GM21737 (cell line): ENCODE measurements around the gene CDC16.
"Not testable (repeated sequence)": the region's sequence is repeated elsewhere in the genome, so short reads cannot be mapped to it uniquely, and the experiment has no call there.

ENCODE experiments used
- ATAC-seq: cut with Tn5 transposase; IDR thresholded peaks from one replicate; pipeline ENCODE4 v1.9.1; 2021; ENCODE audit warnings: mild to moderate bottlenecking, moderate library complexity; ENCODE audit not compliant: unreplicated experiment

The CDC16 gene, protein sequence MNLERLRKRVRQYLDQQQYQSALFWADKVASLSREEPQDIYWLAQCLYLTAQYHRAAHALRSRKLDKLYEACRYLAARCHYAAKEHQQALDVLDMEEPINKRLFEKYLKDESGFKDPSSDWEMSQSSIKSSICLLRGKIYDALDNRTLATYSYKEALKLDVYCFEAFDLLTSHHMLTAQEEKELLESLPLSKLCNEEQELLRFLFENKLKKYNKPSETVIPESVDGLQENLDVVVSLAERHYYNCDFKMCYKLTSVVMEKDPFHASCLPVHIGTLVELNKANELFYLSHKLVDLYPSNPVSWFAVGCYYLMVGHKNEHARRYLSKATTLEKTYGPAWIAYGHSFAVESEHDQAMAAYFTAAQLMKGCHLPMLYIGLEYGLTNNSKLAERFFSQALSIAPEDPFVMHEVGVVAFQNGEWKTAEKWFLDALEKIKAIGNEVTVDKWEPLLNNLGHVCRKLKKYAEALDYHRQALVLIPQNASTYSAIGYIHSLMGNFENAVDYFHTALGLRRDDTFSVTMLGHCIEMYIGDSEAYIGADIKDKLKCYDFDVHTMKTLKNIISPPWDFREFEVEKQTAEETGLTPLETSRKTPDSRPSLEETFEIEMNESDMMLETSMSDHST

DNA sequence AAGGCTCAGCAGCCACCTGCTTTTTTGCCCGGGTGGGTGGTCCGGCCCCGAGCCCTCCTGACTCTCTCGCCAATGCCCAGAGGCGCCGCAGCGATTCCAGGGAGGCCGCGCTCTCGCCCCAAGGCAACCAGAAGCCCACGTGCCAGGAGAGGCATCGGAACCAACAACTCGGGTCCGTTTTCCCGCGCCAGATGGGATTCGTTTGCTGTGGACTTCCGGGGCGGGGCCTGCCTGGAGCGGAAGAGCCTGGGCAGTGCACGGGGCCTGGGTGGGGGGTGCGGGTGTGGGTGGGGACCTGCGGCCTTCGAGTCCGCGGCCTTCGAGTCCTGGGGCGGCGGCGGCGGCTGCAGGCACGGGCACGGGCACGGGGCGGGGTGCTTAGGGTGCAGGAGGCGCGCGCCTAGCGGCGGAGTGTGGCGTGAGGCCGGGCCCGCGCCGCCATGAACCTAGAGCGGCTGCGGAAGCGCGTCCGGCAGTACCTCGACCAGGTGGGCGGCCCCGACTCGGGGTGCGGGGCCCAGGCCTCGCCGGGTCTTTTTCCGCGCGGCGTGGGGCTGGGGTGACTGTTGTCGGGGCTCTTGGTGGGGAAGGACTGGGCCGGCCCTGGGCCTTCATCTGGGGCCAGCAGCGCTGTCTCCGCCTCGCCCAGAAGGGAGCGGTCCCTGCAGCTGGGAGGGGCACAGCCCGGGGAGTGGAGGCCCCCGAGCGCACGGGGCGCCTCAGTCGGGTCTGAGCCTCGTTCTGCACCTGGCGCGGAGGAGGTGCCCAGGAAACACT lies at the start of gene CDC16:
Gene CDC16 (plus strand): TSS at position 253 of the 777 bp plus-strand sequence. CDS start 188 bp downstream, at position 441.
- peak; percentile 91 for ATAC-seq

DNA sequence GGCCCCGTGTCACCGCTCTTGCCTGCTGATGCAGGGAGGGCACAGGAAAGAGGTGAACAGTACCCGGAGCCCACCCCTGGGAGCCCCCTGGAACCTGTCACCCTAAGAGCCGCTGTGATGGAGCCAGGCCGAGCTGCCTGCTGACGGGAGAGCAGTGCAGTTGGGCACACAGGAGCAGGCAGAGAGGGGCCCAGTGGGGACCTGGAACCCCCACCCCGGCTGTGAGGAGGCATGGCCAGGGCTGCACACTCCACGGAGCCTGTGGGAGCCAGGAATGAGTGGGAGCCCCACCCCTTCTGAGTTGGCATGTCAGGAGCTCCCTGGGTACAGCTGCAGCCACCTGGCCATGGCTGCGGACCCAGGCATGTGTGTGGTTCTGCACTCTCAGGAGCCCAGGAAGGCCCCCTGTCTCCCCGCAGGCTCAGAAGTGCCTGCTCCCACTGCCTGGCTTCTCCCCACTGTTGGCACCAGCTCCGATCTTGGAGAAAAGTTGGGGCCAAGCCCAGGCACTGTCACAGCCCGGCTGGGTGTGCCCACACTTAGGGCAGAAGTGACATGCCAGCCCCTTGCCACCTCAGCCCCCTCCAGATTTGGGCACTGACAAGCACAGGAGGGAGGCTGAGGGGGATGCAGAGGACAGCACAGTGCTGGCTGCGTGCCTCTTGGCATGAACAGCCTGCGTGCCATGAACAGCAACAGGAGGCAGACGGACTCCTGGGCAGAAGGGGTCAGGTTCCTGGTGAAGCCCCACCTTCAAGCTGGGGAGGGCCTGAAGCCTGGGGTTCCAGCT lies 49.3 kb upstream of the CDC16 start:
- ATAC-seq, result no peak

DNA sequence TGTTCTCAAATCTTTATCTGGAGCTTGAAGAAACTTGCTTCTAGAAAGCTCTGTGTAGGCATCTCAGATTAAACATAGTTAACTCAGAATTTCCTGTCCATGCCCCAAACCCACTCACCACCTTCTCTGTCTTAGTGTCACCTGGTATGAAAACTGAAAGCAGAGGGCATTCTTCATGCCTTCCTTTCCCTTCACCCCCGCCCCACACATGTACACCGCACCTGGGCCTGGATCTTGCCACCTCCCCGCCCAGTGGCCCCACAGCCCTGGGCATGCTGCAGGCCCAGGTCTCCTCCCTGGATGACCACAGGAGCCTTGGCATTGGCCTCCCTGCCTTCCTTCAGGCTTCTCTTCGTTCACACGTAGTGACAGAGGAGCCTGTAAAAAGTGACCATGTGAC lies 39.8 kb upstream of the CDC16 start:
- ATAC-seq, result no peak

DNA sequence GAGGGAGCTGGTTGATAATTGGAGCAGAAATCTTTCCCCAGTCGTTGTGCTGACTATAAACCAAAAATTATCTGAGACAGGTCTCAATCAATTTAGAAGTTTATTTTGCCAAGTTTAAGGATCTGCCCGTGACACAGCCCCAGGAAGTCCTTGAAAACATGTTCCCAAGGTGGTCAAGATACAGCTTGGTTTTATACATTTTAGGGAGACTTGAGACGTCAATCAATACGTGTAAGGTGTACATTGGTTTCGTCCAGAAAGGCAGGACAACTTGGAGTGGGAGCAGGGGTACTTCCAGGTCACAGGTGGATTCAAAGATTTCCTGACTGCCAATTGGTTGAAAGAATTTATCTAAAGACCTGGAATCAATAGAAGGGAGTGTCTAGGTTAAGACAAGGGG lies 38.1 kb upstream of the CDC16 start:
- no peak for ATAC-seq

DNA sequence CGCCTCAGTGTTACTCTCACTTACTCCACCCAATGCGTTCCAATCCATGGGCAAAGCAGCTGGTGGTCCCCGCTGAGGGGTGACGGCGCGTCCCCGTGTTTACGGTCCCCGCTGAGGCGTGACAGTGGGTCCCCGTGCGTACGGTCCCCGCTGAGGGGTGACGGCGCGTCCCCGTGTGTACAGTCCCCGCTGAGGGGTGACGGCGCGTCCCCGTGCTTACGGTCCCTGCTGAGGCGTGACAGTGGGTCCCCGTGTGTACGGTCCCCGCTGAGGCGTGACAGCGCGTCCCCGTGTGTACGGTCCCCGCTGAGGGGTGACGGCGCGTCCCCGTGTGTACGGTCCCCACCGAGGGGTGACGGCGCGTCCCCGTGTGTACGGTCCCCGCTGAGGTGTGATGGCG lies 36.1 kb upstream of the CDC16 start:
- no peak for ATAC-seq

DNA sequence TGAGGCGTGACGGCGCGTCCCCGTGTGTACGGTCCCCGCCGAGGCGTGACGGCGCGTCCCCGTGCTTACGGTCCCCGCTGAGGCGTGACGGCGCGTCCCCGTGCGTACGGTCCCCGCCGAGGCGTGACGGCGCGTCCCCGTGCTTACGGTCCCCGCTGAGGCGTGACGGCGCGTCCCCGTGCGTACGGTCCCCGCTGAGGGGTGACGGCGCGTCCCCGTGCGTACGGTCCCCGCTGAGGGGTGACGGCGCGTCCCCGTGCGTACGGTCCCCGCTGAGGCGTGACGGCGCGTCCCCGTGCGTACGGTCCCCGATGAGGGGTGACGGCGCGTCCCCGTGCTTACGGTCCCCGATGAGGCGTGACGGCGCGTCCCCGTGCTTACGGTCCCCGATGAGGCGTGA lies 35.2 kb upstream of the CDC16 start:
- not testable (repeated sequence) for ATAC-seq

DNA sequence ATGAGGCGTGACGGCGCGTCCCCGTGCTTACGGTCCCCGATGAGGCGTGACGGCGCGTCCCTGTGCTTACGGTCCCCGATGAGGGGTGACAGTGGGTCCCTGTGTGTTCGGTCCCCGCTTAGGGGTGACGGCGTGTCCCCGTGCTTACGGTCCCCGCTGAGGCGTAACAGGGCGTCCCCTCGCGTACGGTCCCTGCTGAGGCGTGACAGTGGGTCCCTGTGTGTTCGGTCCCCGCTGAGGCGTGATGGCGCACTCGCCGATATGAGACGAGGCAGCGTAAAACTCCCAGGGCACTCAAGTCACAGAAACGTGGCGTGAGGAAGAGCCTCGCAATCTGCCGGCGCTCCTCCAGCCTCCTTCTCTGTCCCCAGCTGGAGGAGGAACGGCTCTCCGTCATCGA lies 34.7 kb upstream of the CDC16 start:
- no peak for ATAC-seq

DNA sequence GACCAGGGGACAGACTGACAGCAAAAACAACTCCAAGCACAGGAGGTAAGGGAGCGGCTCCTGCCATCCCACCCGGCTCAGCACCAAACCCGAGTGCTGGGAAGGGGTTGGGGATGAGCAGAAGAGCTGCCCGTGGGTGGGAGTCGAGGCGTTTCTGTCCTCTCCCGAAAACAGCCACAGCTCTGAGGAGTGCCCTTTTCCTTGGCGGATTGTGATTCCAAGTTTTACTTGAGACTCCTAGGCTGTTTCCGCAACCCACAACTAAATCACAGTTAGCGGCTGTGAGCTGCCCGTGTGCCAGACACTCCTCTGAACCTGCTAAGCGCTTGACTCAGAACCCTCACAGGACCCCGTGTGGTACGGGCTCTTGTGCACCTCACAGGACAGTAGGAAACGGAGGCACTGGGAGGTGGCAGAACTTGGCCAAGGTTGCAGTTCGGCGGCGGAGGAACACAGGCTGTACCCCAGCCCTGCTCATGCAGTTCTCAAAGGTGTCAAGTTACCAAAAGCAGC lies 34.2 kb upstream of the CDC16 start:
- ATAC-seq, result no peak

DNA sequence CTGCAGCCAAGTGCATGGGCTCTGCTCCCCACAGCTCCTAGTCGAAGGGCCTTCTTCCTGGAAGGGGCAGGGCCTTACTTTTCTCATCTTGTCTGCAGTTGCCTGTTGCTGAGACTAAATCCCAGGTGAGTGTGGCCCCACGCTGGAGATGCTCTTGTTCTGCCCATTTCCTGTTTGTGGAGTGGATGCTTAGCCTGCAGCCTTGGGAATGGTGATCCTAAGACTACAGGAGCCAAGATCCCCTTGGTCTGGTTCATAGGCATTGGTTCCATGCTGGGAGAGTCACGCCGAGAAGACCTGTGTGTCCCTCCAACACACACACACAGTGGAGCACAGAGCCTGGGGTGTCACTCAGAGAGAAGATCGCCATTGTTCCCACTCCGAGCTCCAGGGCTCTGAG lies 32.1 kb upstream of the CDC16 start:
- ATAC-seq, result no peak

DNA sequence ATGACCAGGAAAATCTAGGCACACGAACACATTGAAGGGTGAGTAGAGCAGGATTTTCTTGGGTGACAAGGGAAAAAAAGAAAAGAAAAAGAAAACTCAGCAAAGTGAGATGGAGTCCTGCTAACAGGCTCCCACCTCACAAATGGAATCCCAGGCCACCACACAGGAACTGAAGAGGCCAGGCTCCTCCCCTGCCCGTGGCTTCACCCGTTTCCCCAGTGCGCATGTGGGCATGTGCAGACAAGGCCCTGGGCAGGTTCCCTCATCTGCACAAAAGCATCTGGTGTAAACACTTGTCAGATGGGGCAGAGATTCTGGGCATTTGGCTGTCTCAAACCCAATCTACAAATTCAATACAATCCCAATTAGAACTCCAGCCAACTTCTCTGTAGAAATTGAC lies 31.2 kb upstream of the CDC16 start:
- ATAC-seq, result no peak

DNA sequence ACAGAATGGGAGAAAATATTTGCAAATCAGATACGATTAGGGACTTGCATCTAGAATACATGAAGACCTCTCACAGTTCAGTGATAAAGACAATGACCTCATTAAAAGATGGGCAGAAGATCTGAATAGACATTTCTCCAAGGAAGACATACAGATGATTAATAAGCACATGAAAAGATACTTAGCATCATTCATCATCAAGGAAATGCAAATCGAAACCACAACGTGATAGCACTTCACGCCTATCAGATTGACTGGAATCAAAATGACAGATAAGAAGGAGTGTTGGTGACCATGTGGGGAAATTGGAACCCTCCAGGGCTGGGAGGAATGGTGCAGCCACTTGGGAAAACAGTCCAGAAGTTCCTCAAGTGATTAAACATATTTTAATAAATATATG lies 29.8 kb upstream of the CDC16 start:
- no peak for ATAC-seq

DNA sequence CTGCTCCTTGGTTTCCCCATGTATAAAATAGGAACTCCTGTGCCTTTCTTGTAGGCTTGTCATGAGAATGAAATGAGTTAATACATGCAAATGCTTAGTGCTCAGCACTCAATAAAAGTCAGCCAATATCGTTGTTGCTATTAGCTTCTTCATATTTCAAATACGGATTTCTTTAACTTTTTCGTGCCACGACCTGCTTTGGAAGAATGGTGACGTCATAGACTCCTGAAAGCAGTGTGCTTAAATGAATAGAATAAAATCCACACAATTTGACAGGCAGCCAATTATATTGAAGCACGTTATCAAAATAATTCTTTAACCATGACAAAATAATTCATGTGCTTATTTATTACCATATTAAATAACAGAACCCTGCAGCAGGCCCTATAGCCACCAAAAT lies 26.6 kb upstream of the CDC16 start:
- ATAC-seq, result no peak

DNA sequence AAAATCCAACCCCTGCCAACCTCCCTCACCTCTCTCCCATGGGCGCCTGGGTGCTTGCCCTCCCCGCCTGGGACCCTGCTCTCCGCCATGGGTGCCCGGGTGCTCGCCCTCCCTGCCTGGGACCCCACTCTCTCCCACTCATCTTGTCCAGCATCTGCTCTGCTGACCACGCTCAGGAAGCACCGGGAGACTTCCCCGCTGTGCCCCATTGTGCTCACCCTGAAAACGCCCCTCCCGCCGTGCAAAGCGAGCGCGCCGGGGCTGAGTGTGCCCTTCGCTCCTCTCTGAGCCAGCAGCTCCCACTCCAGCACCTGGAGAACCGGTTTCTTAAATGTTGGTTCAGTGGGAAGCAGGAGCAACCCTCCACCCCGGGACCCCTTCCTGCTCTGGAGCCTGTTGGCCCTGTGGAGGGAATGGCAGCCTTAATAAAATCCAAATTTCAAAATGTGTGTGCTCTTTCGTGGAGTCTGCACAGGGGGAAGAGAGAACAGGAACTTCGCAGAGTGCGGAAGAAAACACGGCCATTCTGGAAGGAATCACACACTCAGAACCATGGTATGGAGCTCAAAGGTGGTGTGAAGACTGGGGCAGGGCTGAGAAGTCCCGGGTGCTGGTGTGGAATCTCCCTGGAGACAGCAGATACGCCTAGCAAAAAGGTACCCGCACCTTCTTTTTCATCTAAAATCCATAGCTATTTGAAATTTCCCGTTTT lies 23.1 kb upstream of the CDC16 start:
- no peak for ATAC-seq

DNA sequence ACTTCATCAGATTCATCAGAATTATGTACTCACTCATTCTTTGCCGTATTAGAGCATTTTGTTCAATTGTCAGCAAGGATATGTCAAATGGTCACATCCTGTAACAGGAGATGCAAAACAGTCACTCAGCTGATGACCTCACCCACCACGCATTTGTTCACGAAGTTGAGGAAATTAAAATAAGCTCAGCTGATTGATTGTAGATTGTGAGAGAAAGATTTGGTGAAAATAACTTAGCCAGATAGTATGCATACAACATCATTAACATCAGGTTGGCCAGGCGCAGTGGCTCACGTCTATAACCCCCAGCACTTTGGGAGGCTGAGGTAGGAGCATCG lies 22.6 kb upstream of the CDC16 start:
- no peak for ATAC-seq

DNA sequence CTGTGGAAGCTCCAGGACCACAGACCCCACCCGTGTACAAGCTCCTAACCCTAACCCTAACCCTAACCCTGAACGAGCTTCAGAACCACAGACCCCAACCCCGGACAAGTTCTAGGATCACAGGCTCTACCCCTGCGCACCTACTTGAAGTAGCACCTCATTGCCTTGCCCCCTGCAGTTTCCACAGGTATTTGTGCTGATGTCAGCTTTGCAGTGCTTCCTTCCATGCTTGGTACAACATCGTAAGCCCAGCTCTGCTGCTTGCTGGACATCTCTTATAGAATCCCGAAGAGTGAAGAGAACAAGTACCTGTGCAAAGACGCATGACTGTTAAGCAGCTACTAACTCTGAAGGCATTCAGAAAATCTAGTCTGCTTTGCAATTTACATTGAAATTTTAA lies 20.7 kb upstream of the CDC16 start:
- ATAC-seq, result no peak

DNA sequence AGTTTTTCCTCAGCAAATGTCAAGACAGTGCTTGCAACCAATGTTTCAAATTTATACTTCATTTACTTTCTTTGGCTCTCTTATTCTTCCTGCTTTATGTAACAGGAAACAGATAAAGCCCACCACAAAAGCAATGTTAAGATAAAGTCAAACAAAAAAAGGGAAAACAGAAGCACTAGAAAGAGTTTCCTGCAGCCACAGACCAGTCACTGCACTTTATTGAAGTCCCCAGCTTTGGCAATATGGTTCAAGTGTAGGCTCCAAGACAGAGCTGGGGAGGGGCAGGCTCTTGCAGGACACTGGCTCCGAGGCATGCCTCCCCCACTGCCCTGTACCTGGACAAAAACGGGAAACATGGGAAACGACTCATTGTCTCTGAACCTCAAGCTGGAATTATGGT lies 15.3 kb upstream of the CDC16 start:
- ATAC-seq, result no peak

DNA sequence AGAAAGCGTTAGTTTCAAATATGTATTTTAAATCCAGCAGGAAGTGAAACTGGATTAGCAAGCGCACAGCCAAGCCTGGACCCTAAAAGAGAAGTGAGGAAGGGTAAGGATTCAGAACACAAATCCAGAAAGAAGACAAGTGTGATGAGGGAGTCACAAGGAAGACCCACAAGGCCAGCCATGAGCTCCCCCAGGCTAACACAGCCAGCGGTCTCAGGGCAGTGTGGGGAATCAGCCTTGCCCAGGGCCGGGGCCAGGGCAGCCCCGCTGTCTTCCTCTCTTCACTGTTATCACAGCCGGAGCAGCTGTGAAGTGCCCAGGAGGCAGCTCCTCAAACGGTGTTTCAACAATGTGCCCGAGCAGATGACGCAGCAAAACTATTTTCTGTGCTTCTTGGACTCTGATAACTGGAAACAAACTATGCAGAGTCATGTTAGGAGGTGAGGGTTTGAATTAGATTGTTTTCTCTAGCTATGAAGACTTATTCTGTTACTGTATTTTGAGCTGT lies 12.2 kb upstream of the CDC16 start:
- no peak for ATAC-seq

DNA sequence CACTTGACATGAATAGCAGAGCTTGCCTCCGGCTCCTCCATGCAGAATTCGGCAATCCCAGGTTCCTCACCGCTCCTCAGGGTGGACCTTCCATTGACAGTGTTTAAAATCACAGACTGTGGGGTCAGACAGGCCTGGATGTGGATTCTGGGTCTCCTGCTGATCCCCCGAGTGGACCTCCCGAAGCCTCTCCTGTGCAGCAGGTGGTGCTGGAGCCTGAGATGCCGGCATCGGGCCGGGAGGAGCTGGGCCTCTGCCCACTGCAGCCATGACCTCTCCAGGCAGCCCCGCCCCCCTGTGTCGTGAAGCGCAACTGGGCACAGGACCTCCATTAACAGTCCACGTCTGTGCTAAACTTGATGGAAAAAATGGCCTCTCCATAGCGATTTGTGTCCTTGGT lies 10.5 kb upstream of the CDC16 start:
- ATAC-seq, result no peak

DNA sequence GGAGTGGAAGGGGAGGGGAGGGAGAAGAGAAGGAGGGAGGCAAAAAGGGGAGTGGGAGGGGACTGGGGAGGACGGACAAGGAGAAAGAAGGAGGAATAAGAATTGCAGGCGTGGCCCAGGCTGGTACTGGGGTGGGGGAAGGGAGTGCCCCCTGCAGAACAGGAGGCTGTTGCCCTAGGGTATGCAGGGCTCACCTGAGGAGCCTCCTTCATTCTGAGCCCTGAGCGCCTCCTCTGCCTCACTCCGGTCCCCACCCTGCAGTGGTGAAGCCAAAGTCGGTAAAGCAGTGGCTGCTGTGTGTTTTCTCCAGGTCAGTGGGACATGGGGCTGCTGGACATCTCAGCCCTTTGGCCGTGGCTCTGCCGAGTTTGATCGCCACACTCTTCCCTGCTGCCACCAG lies 9.1 kb upstream of the CDC16 start:
- no peak for ATAC-seq

DNA sequence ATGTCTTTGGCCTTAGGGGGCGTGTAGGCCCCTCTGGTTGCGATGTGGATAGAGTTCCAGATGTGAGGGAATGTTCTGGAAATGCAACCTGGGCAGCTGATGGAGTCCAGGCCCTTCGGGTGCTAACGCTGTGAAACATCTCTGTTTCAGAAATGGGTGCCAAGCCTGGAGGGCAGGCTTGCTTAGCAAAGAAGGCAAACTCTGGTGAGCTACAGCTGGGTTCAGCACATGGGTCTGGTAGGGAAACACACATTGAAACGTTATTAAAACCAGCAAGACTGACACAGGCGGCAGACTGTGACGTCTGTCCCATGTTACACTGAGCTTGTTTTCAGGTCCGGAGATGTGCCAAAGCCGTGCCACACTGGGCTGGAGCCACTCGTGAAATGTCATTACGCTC lies 8.6 kb upstream of the CDC16 start:
- no peak for ATAC-seq
